GM21423 (cell line): ENCODE data around the gene CDC123.
"Not testable (repeated sequence)": the region's sequence is repeated elsewhere in the genome, so short reads cannot be mapped to it uniquely, and the experiment has no call there.

Experiments
- ATAC-seq: cut with Tn5 transposase; IDR thresholded peaks from one replicate; pipeline ENCODE4 v1.9.1; 2021; ENCODE audit warnings: mild to moderate bottlenecking, moderate library complexity; ENCODE audit not compliant: unreplicated experiment

Gene CDC123

DNA sequence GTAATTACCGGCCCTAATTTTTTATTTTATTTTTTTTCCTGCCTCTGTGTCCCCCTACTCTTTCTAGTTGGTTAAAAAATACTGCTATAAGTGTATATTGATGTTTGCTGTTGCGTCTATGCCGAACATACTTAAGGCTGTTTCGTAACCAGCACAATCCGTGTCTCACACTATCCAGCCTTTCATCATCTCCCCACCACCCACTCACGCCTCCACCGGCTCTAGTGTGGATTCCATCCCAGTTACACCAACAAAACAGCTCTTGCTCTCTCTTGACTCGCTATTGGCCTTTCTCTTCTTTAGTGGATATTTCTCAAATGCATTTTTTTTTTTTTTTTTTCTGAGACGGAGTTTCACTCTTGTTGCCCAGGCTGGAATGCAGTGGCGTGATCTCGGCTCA is 83.3 kb downstream of the CDC123 start:
- no peak for ATAC-seq

DNA sequence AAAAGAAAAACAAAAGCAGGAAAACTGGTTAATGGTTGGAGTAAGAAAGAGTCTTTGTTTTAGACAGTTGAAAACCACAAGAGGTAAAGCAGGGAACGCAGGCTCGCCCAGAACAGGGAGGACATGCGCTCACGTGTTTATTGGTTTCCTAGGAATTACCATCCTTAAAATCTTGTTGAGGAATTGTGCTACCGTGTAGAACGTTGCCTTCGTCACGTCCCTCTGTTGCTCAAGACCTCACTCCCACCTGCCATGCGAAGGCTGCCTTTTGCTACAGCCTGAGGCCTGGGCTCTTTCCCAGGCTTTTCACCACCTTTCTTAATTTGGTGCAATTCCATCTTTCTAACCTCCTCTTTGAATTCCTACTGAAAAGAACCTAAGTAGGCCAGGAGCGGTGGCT is 91.8 kb downstream of the CDC123 start:
- no peak for ATAC-seq

DNA sequence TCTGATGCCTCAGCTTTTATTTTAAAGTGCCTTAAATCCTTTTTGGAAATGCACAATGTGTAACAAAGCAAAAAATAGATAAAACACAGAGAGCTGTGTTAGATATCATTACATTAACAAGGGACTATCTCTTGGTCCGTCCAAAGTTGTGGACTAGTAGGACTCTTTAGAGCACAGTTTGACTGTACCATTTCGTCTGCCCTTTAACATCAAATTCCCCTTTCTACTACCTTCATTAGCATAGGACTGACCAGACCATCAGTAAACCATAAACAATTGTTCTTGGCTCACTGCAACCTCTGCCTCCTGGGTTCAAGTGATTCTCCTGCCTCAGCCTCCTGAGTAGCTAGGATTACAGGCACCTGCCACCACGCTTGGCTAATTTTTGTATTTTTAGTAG is 101.8 kb downstream of the CDC123 start:
- not testable (repeated sequence) for ATAC-seq

DNA sequence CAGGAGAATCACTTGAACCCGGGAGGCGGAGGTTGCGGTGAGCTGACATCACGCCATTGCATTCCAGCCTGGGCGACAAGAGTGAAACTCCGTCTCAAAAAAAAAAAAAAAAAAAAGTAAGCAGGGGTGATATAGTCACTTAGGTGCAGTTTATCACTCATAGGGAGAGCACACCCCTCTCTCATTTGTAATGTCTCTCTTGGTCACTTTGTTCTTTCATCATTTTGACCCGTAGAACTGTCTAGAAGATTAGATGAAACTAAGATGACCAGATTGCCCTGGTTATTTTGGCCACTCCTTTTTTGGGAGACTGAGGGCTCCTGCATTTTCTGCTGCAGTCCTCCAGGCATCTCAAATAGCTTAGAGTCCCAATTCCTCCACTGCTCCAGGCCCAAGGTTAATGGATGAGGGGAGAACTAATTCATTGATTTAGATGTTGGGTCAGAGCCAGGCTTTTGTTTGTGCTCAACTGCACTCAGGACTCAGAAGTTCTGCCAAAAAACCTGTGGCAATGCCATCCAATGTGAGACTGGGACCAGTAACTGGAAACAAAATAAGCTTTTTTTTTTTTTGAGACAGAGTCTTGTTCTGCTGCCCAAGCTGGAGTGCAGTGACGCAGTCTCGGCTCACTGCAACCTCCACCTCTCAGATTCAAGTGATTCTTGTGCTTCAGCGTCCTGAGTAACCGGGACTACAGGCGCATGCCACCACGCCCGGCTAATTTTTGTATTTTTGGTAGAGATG is 103.4 kb downstream of the CDC123 start:
- no peak for ATAC-seq
